K562 (cell line): ENCODE data around the gene DOCK8. TPM values are rescaled to one million over a fixed set of nuclear protein-coding genes. Genes with fewer than 3 reads are reported as not detected.

Source experiments
- ATAC-seq: fragments of 200-7000 bp; cut with Tn5 transposase; 3 replicates; pipeline ENCODE4 v1.9.1; 2020; ENCODE audit warnings: moderate library complexity
- BruUV-seq: library from RNA; stranded (reverse); fragments of 400-500 nt; replicated peaks from 2 replicates; lab custom pipeline; 2021; lab: Mats Ljungman, UMichigan
- CTCF ChIA-PET: fragments of 300-600 bp; formaldehyde crosslinking; extraction: SDS; loops from one replicate; lab custom pipeline; 2021; ENCODE audit warnings: low intra/inter-chr PET ratio; lab: Yijun Ruan, JAX
- POLR2A ChIA-PET: fragments of 300-600, 350-650 bp; sonication (Branson Sonifier 250); formaldehyde crosslinking; extraction: SDS; loops from one replicate; lab custom pipeline; 2021; ENCODE audit warnings: antibody characterized with exemption, inconsistent platforms; lab: Yijun Ruan, JAX
- DNase-seq, 4 experiments: peaks; one replicate each; pipeline versions ENCODE4 v3.0.0 to v3.0.0-alpha.2; 2011 to 2018; ENCODE audit warnings: low spot score in 3 of 4, mixed read lengths in 3 of 4; ENCODE audit errors: extremely low read depth in 1 of 4
- FAIRE-seq: peaks from 2 replicates; lab custom pipeline; 2011; peaks lifted over from hg19 to GRCh38; lab: Jason Lieb, UNC
- H2AFZ ChIP-seq: 2 replicates; pipeline ENCODE4 v1.6.0; 2011; ENCODE audit warnings: low read depth, low read length, control low read depth, inconsistent platforms
- H3K27ac ChIP-seq: fragments of 200-600 bp; 3 replicates; pipeline ENCODE4 v1.8.0; 2011; ENCODE audit warnings: low read depth, mild to moderate bottlenecking, control low read depth, inconsistent platforms, low read length, moderate library complexity, mixed read lengths; ENCODE audit errors: extremely low read depth
- H3K27me3 ChIP-seq, 2 experiments: fragments of 300-600 bp in 1 of 2; 2 replicates in 1 of 2; 3 replicates in 1 of 2; pipeline versions ENCODE4 v1.6.0 to v1.8.0; 2011; ENCODE audit warnings: inconsistent platforms in 2 of 2, low read length in 2 of 2, mild to moderate bottlenecking in 1 of 2, mixed read lengths in 1 of 2, moderate library complexity in 1 of 2; ENCODE audit not compliant: control insufficient read depth in 2 of 2, insufficient read depth in 2 of 2
- H3K36me3 ChIP-seq: fragments of 300-600 bp; 3 replicates; pipeline ENCODE4 v1.8.0; 2011; ENCODE audit warnings: mild to moderate bottlenecking, low read length, inconsistent platforms; ENCODE audit not compliant: control insufficient read depth, insufficient read depth
- H3K4me1 ChIP-seq, 2 experiments: fragments of 200-600 bp in 1 of 2; replicated peaks in 1 of 2; 2 replicates in 1 of 2; 3 replicates in 1 of 2; pipeline versions ENCODE4 v1.5.1 to v1.8.0; 2011; ENCODE audit warnings: inconsistent platforms in 2 of 2, low read length in 2 of 2, mild to moderate bottlenecking in 1 of 2, mixed read lengths in 1 of 2, moderate library complexity in 1 of 2; ENCODE audit not compliant: control insufficient read depth in 2 of 2, insufficient read depth in 2 of 2
- H3K4me2 ChIP-seq: 2 replicates; pipeline ENCODE4 v1.6.1; 2011; ENCODE audit warnings: low read length, control low read depth, inconsistent platforms, mixed read lengths; ENCODE audit not compliant: insufficient read depth
- H3K4me3 ChIP-seq: fragments of 200-600 bp; sonication (generic), shearing (Covaris generic); 2 replicates; pipeline ENCODE4 v1.5.1; 2016; ENCODE audit warnings: control low read depth, inconsistent platforms
- H3K79me2 ChIP-seq: fragments of 200-600 bp; 3 replicates; pipeline ENCODE4 v1.8.0; 2011; ENCODE audit warnings: low read length, inconsistent platforms; ENCODE audit not compliant: control insufficient read depth, insufficient read depth
- H3K9ac ChIP-seq, 2 experiments: 2 replicates each; pipeline versions ENCODE4 v1.6.0 to v1.6.1; 2011; ENCODE audit warnings: low read depth in 2 of 2, low read length in 2 of 2, control low read depth in 1 of 2, inconsistent platforms in 1 of 2, mild to moderate bottlenecking in 1 of 2, mixed read lengths in 1 of 2; ENCODE audit not compliant: insufficient read depth in 1 of 2
- H3K9me1 ChIP-seq: one replicate; pipeline ENCODE4 v1.6.0; 2011; ENCODE audit warnings: inconsistent platforms, mild to moderate bottlenecking, low read length, moderate library complexity; ENCODE audit not compliant: control insufficient read depth, insufficient read depth
- H3K9me3 ChIP-seq: replicated peaks from 2 replicates; pipeline ENCODE4 v1.5.1; 2011; ENCODE audit warnings: low read depth, low read length, inconsistent platforms; ENCODE audit not compliant: control insufficient read depth, insufficient read depth
- H4K20me1 ChIP-seq: replicated peaks from 2 replicates; pipeline ENCODE4 v1.6.1; 2011; ENCODE audit warnings: low read length, inconsistent platforms, mixed read lengths; ENCODE audit not compliant: control insufficient read depth, insufficient read depth
- ARNT ChIP-seq, 2 experiments: fragments of 450-650 bp; IDR thresholded peaks; 2 replicates each; pipeline ENCODE4 v1.6.1; 2016; ENCODE audit warnings: mild to moderate bottlenecking in 1 of 2
- EZH2 ChIP-seq: IDR thresholded peaks from 2 replicates; pipeline ENCODE4 v1.6.1; 2012; ENCODE audit warnings: low read depth, mild to moderate bottlenecking, inconsistent platforms, low read length, borderline replicate concordance
- IFI16 ChIP-seq: fragments of 250-450 bp; sonication (Bioruptor Pico); IDR thresholded peaks from 2 replicates; pipeline ENCODE4 v2.1.2; 2022; ENCODE audit warnings: mild to moderate bottlenecking, inconsistent platforms
- JUND ChIP-seq, 2 experiments: IDR thresholded peaks; 2 replicates in 1 of 2; 3 replicates in 1 of 2; pipeline ENCODE4 v1.6.1; 2011; ENCODE audit warnings: borderline replicate concordance in 2 of 2, low read depth in 2 of 2, low read length in 2 of 2, improper control_type of control experiment in 1 of 2, missing biosample characterization in 1 of 2, missing genetic modification characterization in 1 of 2, missing genetic modification reagents in 1 of 2
- KLF16 ChIP-seq: IDR thresholded peaks from 2 replicates; pipeline ENCODE4 v1.6.1; 2016; ENCODE audit warnings: antibody characterized with exemption
- MECOM ChIP-seq: fragments of 250-450 bp; sonication (Bioruptor Pico); IDR thresholded peaks from 2 replicates; pipeline ENCODE4 v1.8.0; 2022; ENCODE audit warnings: inconsistent platforms
- SRSF3 ChIP-seq: fragments of 200-400 bp; formaldehyde crosslinking; IDR thresholded peaks from 2 replicates; pipeline ENCODE4 v1.6.1; 2016; ENCODE audit warnings: mild to moderate bottlenecking, low read length, moderate library complexity; ENCODE audit not compliant: insufficient read depth
- XRCC4 ChIP-seq: IDR thresholded peaks from one replicate; pipeline ENCODE4 v1.6.1; 2011; ENCODE audit not compliant: insufficient read depth, insufficient read length; ENCODE audit errors: extremely low read depth
- ZBTB49 ChIP-seq: sonication (generic); formaldehyde crosslinking; IDR thresholded peaks from 2 replicates; pipeline ENCODE4 v1.8.0; 2022; ENCODE audit warnings: missing genetic modification reagents, mild to moderate bottlenecking, borderline replicate concordance
- ZFP30 ChIP-seq: fragments of 250-450 bp; sonication (Bioruptor Pico); IDR thresholded peaks from 2 replicates; pipeline ENCODE4 v1.8.0; 2022; ENCODE audit warnings: moderate library complexity, mild to moderate bottlenecking, inconsistent platforms, borderline replicate concordance
- ZMIZ1 ChIP-seq, 2 experiments: fragments of 150-350 bp in 1 of 2; IDR thresholded peaks; 2 replicates each; pipeline ENCODE4 v1.6.1; 2012 to 2016; ENCODE audit warnings: low read depth in 2 of 2, low read length in 2 of 2, mild to moderate bottlenecking in 1 of 2, moderate library complexity in 1 of 2
- ZNF551 ChIP-seq: fragments of 250-450 bp; sonication (Bioruptor Pico); IDR thresholded peaks from 2 replicates; pipeline ENCODE4 v1.5.0; 2021; ENCODE audit warnings: mild to moderate bottlenecking, moderate library complexity
- WGBS: fragments of 100-300 bp; shearing (Covaris generic); methylation state at CpG from one replicate; pipeline ENCODE4 v1.1.6; 2016; ENCODE audit warnings: low coverage, mixed read lengths; ENCODE audit not compliant: insufficient coverage; ENCODE audit errors: missing lambda C conversion rate; 5-methylcytosine and 5-hydroxymethylcytosine counted together
- in situ Hi-C: fragments of 300-500 bp; cut with MboI; formaldehyde crosslinking; loops from 4 replicates; pipeline ENCODE4 v1.15.0; 2018; ENCODE audit warnings: inconsistent platforms, mixed read lengths
- intact Hi-C: fragments of 100-400 bp; cut with micrococcal nuclease; formaldehyde crosslinking; loops from 2 replicates; pipeline ENCODE4 v1.14.2; 2022
- polyA plus RNA-seq, 8 experiments: library from polyadenylated mRNA; depleted of rRNA in 4 of 8; stranded (reverse) in 5 of 8; unstranded in 3 of 8; fragments of >200 nt; fragmentation: Nextera tagmentation in 2 of 8; fragmentation: Illumina TruSeq in 1 of 8; extraction: Ambion mirVana in 2 of 8; extraction: Trizol in 1 of 8; gene quantifications; 2 replicates each; pipeline versions ENCODE4 v1.2.1 to v1.2.3, GENCODE V29; 2011 to 2014; ENCODE audit warnings: inconsistent platforms in 1 of 8, missing spikeins in 1 of 8
- total RNA-seq, 7 experiments: library from RNA; depleted of rRNA in 6 of 7; stranded (reverse); fragments of >200 nt in 6 of 7; fragmentation: Illumina TruSeq in 2 of 7; extraction: Trizol in 2 of 7; gene quantifications; 2 replicates each; pipeline versions ENCODE4 v1.2.1 to v1.2.3, GENCODE V29; 2011 to 2021; ENCODE audit warnings: low replicate concordance in 1 of 7
- TF ChIP-seq, protein P1 (sequence below): sonication (generic); formaldehyde crosslinking; IDR thresholded peaks from 2 replicates; pipeline ENCODE4 v1.8.1; 2022; ENCODE audit warnings: missing genetic modification reagents

Gene DOCK8
- total and polyA plus RNA-seq, 9 of the 15 experiments (the other 6 are each of a cell fraction or from before 2014, with no cell fraction given) = 14.4 to 53.8 (median 25.1) TPM

- intact Hi-C loops = no loop called here
- no peak for FAIRE-seq
- POLR2A ChIA-PET = no interaction called here
- TF ChIP-seq ZNF551 (CRISPR knock-in tag) = no peak
- TF ChIP-seq IFI16 = no peak
- no peak for TF ChIP-seq KLF16
- TF ChIP-seq XRCC4 = no peak
- no peak for TF ChIP-seq ZMIZ1 (IDR thresholded peaks at IDR 0.05; ENCODE audit: low read depth in 2 of 2, low read length in 2 of 2)
- no peak for TF ChIP-seq MECOM (CRISPR knock-in tag)
- TF ChIP-seq ARNT (IDR thresholded peaks at IDR 0.05) = no peak
- no peak for TF ChIP-seq EZH2
- no peak for TF ChIP-seq ZBTB49 (CRISPR knock-in tag)
- no peak for TF ChIP-seq ZFP30 (CRISPR knock-in tag)
- TF ChIP-seq, protein P1, sequence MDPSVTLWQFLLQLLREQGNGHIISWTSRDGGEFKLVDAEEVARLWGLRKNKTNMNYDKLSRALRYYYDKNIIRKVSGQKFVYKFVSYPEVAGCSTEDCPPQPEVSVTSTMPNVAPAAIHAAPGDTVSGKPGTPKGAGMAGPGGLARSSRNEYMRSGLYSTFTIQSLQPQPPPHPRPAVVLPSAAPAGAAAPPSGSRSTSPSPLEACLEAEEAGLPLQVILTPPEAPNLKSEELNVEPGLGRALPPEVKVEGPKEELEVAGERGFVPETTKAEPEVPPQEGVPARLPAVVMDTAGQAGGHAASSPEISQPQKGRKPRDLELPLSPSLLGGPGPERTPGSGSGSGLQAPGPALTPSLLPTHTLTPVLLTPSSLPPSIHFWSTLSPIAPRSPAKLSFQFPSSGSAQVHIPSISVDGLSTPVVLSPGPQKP (CRISPR knock-in tag) = no peak
- TF ChIP-seq SRSF3 = no peak
- TF ChIP-seq JUND (IDR thresholded peaks at IDR 0.05; ENCODE audit: borderline replicate concordance, low read depth, low read length) = peak; percentile 56; the same call in 1 of the 2 replicates
- TF ChIP-seq JUND (tag; IDR thresholded peaks at IDR 0.05; ENCODE audit: borderline replicate concordance, low read depth, low read length) = peak; percentile 34; the same call in 1 of the 3 replicates
Measured at GRCh38 chr9:297104-297972, 82.7 kb downstream of the DOCK8 start.

More at GRCh38 chr9:297104-297972, 82.7 kb downstream of the DOCK8 start:
- WGBS = 32% methylated on average over 6 of the region's 6 CpGs
- Histone ChIP-seq H3K9me3 (no peaks in the 10 kb centered on the region), H3K27me3 (no peaks in the 10 kb centered on the region), H3K27ac (no peak overlapping the region; the same call in 2 of the 3 replicates), H3K4me1 (0 out of 5 replicates have a peak, but pooled peaks cover 0 to 5% of the 10 kb centered on the region in 2 experiments), H3K4me2 (no peak overlapping the region), H3K79me2 (no peaks in the 10 kb centered on the region; the same call in 2 of the 3 replicates), H3K4me3 (no peak overlapping the region), H2AFZ (no peak overlapping the region), H4K20me1 (no peaks in the 10 kb centered on the region), H3K36me3 (peaks cover 47% of the 10 kb centered on the region; the same call in 2 of the 3 replicates), H3K9me1 (no peaks in the 10 kb centered on the region), H3K9ac (peak overlapping the region in 1 of 2 experiments; percentile 21; a peak in 1 of 4 replicates)
- ATAC-seq (peak; percentile 34; the same call in 1 of the 3 replicates), DNase-seq (no peak)
- no TSS peak for BruUV-seq
- in situ Hi-C loops = no loop called here
- CTCF ChIA-PET = no interaction called here
